Body of pancreas (tissue), 4 donors: ENCODE results near the gene RPS26.

Experiments used
- CTCF ChIP-seq, 7 experiments: fragments of 450-650 bp in 4 of 7; fragments of 200-600 bp in 3 of 7; sonication (generic) in 3 of 7; IDR thresholded peaks; one replicate each; pipeline ENCODE4 v1.5.1; 2016 to 2019; ENCODE audit warnings: antibody characterized with exemption in 7 of 7
- POLR2A ChIP-seq, 3 donors: fragments of 450-650 bp; IDR thresholded peaks; one replicate each; pipeline ENCODE4 v1.6.1; 2016; ENCODE audit warnings: antibody characterized with exemption in 3 of 3, mild to moderate bottlenecking in 2 of 3

- TF ChIP-seq CTCF (IDR thresholded peaks at IDR 0.05) (peak; percentile 68 to 95 (median 92)), POLR2A (IDR thresholded peaks at IDR 0.05) (peak; percentile 81 to 92 (median 90))
Observed at GRCh38 chr12:56078931-56079722, 37.4 kb downstream of the RPS26 start.
